Measurements from ENCODE around the gene VPS9D1.

The VPS9D1 gene, protein sequence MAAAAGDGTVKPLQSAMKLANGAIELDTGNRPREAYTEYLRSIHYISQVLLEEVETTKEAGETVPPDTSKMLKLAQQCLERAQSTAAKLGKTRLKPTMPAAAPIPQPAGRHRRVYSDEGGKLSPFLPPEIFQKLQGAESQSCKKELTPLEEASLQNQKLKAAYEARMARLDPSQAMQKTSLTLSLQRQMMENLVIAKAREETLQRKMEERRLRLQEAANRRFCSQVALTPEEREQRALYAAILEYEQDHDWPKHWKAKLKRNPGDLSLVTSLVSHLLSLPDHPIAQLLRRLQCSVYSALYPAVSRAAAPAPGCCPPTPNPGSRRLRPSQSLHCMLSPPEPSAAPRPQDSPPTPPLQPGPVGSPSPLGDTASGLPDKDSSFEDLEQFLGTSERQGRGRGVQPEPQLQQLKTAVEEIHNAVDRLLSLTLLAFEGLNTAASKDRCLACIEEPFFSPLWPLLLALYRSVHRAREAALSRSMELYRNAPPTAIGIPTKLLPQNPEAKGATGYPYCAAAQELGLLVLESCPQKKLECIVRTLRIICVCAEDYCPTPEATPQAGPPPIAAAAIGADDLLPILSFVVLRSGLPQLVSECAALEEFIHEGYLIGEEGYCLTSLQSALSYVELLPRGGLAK

DNA sequence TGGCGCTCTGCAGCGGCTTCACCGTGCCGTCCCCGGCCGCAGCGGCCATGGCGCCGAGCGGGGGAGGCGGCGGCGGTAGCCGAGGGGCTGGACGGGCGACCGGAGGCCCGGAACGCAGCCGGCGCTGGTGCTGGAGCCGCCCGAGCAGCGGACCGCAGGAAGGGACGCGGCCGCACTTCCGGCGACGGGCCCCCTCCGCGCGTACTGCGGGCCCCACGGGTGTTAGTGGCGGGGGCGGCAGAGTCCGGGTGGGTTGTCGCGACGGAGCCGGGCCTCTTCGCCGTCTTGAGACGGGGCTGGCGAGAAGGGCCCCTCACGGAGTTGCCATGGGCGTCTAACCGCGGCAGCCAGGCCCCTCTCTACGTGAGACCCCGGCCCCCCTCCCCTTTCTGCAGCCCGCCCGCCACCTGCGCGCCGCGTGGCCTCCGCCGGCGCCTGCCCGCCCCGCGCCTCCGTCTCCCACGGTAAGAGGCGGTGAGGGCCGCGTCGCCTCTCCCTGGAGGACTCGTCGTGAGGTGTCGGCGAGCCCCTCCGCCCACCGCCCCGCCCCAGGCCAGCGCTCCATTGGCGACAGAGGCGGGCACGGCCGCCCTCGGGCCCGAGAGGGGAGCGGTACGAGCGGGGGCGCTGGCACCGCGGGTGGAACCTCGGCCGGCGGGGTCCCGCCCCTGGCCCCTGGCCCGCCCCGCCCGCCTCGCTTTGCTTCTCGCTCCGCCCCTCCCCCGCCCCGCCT lies at the start of gene VPS9D1, which contains the start of gene ZNF276:
VPS9D1 (minus strand) TSS at position 86 of the 733 bp plus-strand sequence; CDS start at position 49, 37 bp downstream.
ZNF276 (plus strand) TSS at position 725 of the 733 bp plus-strand sequence. CDS start 104 bp downstream, outside the sequence.
- DNase-seq (ENCODE audit: low spot score): peak; percentile 93

DNA sequence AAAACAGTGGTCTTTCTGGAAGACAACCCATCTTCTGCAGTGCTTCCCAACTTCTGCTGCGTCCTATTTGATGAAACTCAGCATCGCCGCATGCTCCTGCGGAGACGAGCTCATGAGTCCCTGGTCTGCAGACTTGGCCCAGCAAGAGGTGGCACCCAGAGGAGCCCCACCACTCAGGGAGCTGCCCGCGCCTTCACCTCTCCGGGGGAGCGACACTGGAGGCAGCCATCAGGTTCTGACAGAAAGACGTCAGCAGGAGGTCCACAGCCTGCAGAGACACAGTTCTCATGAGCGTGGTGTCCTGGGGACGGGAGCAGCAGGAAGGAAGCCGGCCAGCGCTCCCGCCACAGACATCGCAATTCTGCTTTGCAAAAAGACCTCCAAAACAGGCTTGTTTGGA lies 49.7 kb upstream of the VPS9D1 start:
- no peak for DNase-seq (ENCODE audit: low spot score)

DNA sequence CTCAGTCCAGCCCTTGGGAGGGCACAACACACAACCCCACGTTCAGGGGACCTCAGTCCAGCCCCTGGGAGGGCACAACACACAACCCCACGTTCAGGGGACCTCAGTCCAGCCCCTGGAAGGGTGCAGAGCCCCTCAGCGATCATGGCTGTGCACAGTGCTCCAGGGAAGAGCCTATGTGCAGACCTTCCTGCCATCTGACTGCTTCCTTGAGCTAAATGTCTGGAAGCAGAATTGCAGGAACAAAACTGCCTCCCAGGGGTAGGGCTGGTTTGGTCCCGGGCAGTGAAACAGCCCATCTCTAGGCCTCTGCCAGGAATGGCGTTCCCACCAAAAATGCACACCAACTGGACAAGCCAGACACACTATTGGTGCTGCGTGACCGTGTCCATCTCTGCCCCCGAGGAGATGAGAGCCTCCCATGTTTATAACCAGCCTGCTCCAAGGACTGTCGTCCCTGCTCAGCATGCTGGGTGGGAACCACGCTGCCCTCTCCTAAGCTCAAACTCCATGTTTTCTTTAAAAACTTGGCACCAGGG lies 44.7 kb upstream of the VPS9D1 start:
- no peak for DNase-seq (ENCODE audit: low spot score)

DNA sequence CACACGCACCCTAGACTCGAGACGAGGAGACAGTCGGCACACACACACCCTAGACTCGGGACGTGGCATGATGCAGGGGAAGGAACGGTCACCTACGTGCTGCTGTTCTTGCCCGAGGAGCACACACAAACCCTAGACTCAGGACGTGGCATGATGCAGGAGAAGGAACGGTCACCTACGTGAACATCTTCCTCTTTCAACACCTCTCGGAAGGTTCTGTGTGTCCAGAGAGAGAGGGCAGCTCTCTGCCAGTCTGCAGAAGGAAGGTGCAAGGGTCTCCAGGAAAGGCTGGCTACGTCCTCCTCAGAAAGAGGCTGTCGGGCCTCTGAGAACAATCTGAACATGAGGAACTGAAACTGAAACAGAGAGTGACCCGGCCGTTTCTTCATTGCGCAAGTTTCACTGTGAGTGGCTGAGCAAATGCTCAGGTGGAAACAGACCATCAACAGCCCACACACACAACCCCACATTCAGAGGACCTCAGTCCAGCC lies 44.1 kb upstream of the VPS9D1 start:
- no peak for DNase-seq (ENCODE audit: low spot score)

DNA sequence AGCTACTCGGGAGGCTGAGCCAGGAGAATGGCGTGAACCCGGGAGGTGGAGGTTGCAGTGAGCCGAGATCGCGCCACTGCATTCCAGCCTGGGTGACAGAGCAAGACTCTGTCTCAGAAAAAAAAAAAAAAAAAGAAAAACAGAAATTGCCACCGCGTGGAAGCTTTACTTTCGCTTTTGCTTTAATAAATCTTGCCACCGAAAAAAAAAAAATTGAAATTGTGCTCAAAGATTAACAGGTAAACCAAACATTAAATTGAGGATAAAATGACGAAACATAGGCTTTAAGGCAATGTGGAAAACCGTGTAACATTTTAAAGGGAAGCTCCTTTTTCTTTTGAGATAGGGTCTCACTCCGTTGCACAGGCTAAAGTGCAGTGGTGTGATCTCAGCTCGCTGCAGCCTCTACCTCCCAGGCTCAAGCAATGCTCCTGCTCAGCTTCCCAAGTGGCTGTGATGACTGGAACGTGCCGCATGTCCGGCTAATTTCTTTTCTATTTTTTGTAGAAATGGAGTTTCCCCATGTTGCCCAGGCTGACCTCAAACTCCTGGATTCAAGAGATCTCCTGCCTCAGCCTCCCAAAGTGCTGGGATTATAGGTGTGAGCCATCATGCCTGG lies 40.7 kb upstream of the VPS9D1 start:
- no peak for DNase-seq (ENCODE audit: low spot score)

DNA sequence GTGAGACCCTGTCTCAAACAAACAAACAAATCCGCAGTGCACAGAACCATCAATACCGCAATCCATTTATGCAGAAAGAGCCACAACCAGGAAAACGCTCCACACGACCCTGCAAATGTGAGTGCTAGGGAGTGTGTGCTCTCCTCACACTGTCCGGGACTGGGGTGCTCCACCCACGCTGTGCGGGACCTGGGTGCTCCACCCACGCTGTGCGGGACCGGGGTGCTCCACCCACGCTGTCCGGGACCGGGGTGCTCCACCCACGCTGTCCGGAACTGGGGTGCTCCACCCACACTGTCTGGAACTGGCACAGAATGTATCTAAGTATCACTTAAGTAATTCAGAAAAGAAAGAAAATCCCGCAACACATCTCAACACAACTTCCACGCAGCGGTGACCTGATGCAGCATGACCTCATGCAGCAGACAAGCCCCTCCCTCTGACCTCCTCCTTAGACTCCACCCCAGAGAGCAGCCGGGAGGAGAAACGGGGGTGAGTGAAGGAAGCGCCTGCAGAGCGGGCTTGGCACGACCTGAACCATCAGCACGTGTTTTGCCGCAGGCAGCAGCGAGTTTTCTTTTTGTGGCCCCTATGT lies 39.1 kb upstream of the VPS9D1 start:
- DNase-seq (ENCODE audit: low spot score): no peak

DNA sequence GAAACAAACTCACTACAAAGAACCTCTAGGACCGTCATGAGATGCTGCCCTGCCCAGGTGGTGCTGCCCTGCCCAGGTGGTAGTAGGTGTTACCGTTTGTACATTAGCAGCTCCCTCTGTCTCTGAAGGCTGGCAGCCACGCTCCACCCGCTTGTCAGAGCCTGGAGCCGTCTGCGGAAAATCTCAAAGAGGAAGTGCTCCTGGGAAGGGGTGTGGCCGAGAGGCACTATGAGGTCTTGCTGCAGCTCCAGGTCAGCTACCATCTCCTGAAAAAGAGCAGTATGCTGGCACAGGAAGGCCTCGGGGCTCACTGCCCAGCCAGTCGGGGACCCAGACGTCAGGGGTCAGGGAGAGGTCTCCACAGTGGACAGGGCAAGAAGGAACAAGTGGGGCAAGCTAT lies 28.9 kb upstream of the VPS9D1 start:
- DNase-seq (ENCODE audit: low spot score): no peak

DNA sequence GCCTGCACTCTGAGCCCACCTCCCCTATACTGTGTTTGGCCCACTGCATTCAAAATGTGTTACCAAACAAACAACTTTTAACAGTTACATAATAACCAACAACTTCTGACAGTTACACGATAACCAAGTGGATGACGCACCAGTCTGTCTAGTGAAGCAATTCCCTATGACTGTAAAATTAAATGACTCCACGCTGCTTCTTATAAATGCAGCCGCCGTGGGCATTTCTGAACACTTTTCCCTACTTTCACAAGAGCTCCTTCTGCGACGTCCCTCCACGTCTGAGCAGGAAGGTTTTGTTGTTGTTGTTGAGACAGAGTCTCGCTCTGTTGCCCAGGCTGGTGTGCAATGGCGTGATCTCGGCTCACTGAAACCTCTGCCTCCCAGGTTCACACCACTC lies 28.2 kb upstream of the VPS9D1 start:
- no peak for DNase-seq (ENCODE audit: low spot score)

DNA sequence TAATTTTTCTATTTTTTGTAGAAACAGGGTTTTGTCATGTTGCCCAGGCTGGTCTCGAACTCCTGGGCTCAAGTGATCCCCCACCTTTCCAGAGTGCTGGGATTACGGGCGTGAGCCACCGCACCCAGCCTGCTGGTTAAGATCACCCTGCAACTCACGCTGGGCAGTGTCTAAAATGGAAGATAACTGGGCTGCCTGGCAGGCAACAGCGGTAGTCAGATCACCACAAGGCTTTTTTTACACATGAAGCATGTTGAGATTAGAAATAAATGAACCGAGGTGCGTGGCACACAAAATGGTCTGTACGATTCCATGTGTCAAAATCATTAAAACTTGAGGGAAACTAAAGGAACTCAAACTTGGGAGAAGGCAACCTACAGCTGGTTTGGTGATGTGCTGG lies 27.4 kb upstream of the VPS9D1 start:
- DNase-seq (ENCODE audit: low spot score): no peak

DNA sequence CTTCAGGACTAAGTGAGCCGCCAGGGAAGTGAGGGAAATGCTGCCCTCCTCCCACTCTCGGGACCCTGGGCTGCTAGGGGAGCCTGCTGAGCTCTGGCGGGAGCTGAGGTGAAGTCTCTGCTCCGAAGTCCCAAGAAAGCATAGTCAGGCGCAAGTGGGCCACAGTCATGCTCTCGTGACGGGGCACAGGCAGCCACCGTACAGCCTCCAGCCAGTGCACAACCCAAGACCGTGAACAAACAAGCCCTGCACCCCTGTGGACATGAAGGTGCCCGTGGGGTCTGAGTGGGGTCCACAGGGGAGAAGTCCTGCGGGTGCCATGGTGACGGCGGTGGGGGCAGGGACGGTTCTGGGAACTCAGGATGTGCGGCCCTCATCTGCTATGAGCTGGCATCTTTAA lies 25.3 kb upstream of the VPS9D1 start:
- no peak for DNase-seq (ENCODE audit: low spot score)

DNA sequence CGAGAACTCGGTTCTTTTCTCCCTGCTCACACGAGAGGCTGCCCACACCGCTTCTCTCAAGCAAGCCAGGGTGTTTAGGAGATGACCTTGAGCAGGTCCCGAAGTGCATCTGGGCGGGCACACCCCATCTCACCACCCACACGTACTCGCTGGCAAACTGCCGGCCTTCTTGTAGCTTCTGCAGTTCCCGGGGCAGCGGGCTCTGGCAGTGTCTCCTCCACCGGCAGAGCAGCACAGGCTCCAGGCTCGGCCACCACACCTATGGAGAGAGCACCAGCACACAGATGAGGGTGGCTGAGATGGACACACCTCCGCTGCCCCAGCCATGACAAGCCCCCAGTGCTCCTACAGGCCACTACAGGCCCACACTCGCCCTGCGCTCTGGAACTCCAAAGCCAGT lies 24.1 kb upstream of the VPS9D1 start:
- DNase-seq (ENCODE audit: low spot score): no peak

DNA sequence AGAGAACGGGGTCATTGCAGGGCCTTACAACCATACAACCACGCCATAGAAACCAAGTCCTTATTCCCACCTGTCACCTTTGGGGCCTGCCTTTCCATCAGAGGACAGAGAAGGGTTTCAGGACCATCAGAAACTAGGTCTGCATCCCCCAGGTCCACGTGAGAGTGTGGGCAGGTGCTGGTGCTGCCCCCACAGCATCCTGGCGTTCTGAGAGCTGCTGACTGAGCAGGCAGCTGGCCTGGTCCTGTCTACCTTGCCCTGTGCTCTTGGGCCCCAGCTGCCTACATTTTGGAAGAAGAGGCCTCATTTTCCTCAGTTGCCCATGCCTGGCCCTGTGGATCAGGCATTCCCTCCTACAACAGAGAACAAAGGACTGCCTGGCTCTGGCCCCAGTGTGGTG lies 22.2 kb upstream of the VPS9D1 start:
- DNase-seq (ENCODE audit: low spot score): no peak

DNA sequence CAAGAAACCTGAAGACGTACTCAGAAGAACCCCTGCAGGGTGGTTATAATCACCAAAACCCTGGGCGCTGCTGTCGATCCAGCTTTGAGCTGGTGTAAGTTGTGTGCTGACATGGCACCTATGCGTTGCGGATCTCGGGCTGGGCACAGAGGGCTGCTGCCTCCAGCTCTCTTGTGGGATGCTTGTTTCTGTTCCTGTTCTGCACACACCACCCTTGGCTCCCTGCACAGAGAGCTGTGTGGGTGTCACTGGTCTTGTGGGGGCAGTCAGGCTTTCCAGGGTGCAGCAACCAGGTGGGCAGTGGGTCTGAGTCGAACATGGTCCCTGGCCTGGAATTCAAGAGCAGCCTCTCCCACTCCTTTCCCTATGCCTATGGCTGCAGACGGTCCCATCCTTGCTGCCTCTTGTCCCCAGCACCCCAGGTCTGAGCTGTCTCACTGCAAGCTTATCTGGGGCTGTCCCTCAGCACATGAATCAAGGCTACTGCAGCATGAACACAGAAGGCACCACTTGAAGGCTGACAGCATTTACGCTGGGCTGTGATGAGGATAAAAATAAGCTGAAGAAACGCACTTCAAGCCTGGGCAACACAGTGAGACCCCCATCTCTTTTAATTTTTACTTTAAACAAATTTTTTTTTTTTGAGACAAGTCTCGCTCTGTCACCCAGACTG lies 20.8 kb upstream of the VPS9D1 start:
- no peak for DNase-seq (ENCODE audit: low spot score)

DNA sequence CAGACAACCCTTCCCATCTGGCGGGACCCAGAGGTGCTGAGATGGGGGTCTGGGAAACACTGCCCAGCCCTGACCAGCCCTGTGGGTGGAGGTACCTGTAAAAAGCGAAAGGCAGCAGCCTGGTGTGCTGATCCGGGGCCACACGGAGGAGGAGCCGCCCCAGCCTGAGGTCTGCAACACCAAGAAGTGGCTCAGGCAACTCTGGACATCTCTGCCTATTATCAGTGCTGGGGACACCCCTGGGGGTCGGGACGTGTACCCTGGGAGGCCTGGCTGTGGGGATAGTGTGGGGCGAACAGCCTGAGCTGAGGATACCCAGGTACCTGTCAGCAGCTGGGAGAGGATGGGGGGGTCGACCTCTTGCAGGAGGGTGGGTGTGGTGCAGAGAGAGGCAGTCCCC lies 18.7 kb upstream of the VPS9D1 start:
- no peak for DNase-seq (ENCODE audit: low spot score)

DNA sequence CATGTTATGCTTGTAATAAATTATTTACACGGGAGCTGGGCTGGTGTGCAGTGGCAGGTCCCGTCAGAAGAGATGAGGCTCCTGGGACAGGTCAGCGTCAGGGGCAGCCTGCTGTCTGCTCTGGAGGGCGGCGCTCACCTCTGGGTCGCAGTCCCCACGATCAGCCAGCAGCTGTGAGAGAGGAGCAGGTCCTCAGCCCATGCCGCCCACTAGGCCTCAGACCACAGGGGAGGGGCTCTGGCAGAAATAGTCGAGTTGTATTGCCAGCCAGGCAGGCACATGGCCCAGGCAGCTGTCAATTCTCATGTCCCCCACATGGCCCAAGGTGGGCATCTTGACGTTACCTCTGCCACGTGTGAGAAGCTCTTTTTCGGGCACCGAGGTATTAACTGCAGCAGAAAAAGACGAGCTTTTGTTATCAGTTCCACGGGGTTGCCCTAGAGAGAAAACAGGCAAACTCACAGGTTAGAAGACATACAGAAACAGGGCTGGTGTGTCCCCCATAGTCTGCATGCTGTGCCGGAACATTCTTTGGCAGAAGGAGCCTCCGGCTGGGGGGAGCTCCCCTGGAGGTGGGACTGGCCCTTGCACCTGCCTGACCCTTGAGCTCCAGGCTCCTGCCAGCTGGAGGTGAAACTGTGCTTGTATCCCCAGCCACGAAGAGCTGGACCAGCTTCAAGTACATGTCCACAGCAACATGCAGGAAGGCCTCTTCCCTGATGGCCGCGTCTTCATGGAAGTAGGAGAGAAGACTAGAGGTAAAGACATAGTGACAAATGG lies 18.0 kb upstream of the VPS9D1 start:
- DNase-seq (ENCODE audit: low spot score): no peak

DNA sequence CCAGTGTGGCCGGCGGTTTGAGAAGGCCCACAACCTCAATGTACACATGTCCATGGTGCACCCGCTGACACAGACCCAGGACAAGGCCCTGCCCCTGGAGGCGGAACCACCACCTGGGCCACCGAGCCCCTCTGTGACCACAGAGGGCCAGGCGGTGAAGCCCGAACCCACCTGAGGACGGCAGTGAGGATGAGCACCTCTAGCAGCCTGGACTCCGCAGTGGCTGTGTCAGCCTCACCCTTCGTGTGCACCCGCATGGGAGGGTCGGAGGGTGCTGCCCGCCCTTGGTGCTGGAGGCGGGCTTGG lies 17.3 kb upstream of the VPS9D1 start:
- no peak for DNase-seq (ENCODE audit: low spot score)

DNA sequence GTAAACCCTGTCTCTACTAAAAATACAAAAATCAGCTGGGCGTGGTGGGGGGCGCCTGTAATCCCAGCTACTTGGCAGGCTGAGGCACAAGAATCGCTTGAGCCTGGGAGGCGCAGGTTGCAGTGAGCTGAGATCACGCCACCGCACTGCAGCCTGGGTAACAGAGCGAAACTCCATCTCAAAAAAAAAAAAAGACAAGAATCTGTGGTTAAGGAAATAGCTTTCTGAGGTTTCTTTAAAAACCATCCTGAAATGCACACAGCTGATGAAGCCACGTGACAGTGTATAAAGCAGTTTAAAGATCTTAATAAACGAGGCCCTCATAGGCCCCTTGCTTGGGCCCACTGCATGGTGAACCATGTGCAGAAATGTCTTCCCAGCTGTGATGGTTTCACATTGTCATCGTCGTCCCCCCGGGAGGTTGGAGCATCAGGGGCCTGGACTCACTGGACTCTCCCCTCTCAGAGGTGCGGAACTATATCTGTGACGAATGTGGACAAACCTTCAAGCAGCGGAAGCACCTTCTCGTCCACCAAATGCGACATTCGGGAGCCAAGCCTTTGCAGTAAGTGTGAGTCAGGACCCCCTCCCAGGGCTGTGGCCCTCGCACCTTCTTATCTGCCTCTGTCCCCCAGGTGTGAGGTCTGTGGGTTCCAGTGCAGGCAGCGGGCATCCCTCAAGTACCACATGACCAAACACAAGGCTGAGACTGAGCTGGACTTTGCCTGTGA lies 16.8 kb upstream of the VPS9D1 start:
- no peak for DNase-seq (ENCODE audit: low spot score)

DNA sequence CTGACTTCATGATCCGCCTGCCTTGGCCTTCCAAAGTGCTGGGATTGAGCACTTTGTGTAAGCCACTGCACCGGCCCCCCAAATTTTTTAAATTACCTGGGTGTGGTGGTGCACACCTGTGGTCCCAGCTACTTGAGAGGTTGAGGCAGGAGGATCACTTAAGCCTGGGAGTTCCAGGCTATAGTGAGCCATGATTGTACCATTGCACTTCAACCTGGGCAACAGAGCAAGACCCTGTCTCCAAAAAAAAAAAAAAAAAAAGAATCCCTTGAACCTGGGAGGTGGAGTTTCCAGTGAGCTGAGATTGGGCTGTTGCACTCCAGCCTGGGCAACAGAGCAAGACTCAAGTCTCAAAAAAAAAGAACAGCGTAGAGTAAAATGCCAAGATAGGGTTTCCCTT lies 15.9 kb upstream of the VPS9D1 start:
- no peak for DNase-seq (ENCODE audit: low spot score)

DNA sequence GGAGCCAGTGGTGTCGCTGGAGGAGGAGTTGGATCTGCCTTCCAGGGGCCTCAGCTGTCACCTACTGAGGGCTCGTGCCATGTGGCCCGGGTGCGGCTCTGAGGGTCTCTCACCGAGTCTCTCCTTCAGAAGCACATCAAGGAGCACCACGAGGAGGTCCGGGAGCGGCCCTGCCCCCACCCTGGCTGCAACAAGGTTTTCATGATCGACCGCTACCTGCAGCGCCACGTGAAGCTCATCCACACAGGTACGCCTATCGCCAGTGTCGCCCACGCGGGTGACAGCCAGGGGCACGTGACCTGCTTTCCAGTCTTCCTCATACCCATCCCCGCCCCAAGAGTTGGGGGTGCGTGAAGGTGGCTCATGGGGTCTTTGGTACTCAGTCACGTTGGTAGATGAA lies 13.1 kb upstream of the VPS9D1 start:
- DNase-seq (ENCODE audit: low spot score): no peak

DNA sequence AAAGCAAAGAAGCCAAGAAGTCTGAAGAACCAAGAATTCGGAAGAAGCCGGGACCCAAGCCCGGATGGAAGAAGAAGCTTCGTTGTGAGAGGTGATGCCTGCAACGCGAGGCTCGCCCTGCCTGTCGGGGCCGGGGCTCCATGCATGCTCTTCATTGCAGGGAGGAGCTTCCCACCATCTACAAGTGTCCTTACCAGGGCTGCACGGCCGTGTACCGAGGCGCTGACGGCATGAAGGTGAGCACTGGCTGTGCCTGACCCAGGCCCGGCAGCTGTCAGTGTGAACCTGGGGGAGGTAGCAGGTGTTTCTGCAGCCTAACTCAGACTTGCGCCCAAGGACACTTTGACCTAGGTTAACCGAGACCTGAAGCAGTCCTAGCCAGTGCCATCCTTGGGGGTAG lies 12.6 kb upstream of the VPS9D1 start:
- no peak for DNase-seq (ENCODE audit: low spot score)
